GM18951 (cell line): Measurements from ENCODE around the gene PADI6.

Experiments
- POLR2A ChIP-seq: IDR thresholded peaks from 4 replicates; pipeline ENCODE4 v1.6.1; 2011; ENCODE audit warnings: mild to moderate bottlenecking; ENCODE audit not compliant: insufficient read length, insufficient read depth; ENCODE audit errors: extremely low read depth
- in situ Hi-C: fragments of 300-500 bp; cut with MboI; formaldehyde crosslinking; loops from one replicate; pipeline ENCODE4 v1.12.0; 2022; ENCODE audit warnings: low sequenced_read_pairs, mixed read lengths, inconsistent platforms; ENCODE audit not compliant: unreplicated experiment

The PADI6 gene

DNA sequence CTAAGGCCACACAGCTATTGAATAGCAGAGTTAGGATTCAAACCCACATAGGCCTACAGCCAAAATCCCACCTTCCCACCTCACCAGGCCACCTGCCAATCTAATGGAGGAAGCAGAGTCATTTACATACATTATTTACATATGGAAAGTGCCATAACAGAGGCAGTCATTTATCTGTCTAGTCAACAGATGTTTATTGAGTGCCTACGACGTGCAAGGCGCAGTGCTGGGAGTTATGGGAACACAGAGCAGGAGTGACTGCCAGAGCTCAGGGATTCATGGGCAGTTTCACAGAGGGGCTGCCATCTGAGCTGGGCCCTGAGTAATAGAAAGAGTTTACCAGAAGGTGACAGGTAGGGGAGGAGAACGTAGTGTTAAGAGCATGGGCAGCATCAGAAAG lies 10.3 kb upstream of the PADI6 start:
- in situ Hi-C loops = no loop called here
- no peak for TF ChIP-seq POLR2A

DNA sequence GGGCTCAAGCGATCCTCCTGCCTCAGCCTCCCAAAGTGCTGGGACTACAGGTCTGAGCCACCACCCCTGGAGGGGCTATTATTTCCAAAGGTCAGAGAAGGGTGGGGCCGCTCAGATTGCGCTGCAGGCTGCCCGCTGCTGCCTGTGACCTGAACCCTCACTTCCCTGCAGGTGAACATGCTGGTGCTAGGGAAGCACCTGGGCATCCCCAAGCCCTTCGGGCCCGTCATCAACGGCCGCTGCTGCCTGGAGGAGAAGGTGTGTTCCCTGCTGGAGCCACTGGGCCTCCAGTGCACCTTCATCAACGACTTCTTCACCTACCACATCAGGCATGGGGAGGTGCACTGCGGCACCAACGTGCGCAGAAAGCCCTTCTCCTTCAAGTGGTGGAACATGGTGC lies 8.6 kb upstream of the PADI6 start:
- TF ChIP-seq POLR2A = no peak
- in situ Hi-C loops = no loop called here

DNA sequence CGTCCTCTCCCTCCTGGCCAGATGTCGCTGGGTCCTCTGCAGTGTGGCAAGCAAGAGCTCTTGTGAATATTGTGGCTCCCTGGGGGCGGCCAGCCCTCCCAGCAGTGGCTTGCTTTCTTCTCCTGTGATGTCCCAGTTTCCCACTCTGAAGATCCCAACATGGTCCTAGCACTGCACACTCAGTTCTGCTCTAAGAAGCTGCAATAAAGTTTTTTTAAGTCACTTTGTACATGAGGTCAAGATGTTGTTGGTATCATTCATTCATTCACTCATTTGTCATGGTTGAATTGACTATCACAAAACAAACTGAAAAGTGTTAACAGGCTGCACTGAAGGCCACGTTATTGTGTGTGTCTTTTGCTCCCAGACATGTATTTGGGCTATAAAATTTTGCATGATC lies 8.2 kb upstream of the PADI6 start:
- TF ChIP-seq POLR2A = no peak
- in situ Hi-C loops = no loop called here

DNA sequence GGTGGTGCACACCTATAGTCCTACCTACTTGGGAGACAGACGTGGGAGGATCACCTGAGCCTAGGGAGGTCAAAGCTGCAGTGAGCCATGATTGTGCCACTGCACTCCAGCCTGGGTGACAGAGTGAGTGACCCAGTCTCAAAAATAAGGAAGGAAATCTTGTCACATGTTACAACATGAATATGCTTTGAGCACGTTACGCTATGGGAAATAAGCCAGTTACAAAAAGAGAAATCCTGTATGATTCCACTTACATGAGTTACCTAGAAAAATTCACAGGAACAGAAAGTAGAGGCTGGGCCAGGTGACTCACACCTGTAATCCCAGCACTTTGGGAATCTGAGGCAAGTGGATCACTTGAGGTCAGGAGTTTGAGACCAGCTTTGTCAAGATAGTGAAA lies 6.7 kb upstream of the PADI6 start:
- no peak for TF ChIP-seq POLR2A
- in situ Hi-C loops = no loop called here

DNA sequence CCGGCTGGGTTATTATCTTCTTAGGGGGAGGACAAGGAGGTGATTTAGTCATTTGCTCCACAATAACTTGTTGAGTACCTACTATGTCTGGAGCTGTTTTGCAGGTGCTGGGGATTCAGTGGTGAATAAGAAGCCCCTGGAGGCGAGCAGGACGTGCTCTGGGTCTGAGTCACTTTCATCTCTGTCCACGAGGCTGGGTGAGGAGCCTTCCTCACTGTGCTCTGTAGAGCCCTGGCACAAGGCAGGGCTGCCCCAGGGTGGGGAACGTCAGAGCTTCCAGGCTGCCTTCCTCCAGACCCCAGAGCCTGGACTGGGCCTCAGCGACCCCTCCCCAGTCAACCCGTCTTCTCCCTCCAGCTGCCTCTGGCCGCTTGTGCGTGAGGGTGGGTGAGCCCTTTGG lies 2.5 kb upstream of the PADI6 start:
- in situ Hi-C loops = no loop called here
- TF ChIP-seq POLR2A = no peak

DNA sequence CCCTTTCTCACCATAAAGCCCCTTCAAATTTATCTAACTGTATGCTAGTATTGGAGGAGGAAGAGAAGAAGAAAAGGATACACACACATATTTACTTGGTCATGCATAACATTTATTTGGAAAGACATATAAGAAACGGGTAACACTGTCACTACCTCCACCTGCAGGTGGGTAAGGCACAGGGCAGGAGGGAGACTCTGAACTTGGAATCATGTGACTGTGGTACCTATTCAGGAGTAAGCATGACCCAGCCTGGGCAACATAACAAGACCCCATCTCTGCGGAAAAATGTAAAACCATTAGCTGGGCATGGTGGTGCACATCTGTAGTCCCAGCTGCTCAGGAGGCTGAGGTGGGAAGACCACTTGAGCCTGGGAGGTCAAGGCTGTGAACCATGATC lies 1.4 kb upstream of the PADI6 start:
- in situ Hi-C loops = no loop called here
- TF ChIP-seq POLR2A = no peak

DNA sequence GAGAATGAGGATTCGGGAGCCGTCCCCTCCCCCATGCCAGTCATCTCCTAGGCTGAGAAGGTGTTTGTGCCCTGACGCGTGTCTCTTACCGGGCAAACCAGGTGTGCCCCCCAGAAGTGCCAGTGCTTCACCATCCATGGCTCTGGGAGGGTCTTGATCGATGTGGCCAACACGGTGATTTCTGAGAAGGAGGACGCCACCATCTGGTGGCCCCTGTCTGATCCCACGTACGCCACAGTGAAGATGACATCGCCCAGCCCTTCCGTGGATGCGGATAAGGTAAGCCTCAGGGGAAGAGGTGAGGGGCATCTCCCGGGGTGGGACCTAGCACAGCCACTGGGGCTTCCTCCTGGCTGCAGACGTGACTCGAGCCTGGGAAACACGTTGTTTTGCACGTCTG lies 959 bp downstream of the PADI6 start:
- no peak for TF ChIP-seq POLR2A
- in situ Hi-C loops = no loop called here

DNA sequence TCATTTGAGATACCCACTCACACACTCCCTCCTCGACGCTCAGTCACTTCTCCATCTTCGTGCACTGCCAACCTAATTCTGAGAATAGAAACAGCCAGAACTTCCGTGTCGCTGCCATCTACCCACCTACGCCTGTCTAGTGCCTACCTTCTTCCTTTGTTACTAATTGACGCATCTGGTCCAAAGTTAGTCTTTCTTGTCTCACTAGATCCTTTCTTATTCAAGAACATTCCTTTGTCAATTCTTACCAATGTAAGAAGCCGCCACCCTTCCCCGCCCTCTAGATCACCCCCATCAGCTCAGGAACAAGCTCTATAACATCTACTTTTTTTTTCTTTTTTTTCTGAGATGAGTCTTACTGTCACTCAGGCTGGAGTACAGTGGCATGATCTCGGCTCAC lies 3.7 kb downstream of the PADI6 start:
- in situ Hi-C loops = no loop called here
- no peak for TF ChIP-seq POLR2A

DNA sequence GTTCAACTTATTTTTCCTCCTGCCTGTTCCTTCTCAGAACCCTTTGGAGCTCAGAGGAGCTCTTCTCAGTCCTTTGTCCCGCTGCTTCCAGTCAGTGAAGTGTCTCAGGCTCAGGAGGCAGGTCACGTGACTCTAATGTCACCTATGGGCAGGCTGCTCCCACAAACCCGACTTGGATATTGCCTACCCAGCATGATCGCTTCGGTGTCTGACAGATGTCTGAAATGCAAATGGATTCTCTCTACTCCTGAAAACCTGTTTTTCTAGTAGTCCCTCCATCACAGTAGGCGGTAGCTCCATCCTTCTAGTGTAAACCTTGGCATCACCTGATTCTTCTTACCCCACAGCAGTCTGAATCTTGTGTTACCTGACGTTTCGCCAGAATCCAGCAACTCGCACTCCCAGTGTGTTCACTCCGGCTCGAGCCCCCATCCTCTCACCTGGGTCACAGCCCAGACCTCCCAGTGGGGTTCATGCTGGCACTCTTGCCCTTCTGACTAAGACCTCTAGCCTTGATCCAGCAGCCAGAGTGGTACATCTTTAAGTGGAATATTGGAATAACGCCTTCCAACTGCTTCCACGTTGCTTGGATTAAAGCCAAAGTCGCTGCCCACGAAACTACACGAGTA lies 5.4 kb downstream of the PADI6 start:
- in situ Hi-C loops = no loop called here

DNA sequence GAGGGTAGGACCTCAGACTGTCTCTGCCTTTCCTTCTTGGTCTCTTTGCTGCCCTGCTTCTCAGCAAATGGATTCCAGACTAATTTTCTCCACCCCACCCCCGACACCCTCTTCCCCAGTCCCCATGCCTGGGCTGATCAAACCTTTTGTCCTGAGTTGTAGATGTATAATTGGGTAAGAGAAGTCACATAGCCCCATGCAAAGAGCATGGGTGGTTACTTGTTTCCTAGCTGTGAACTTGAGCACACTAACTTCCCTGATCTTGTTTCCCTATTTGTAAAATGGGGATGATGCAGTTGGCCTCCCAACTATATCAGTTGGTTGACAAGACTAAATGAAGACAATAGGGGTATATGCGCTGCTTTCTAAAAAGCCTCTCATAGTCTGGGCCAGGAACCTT lies 9.2 kb downstream of the PADI6 start:
- in situ Hi-C loops = no loop called here
- TF ChIP-seq POLR2A = no peak

More for the DNA sequence above, 5.4 kb downstream of the PADI6 start:
- TF ChIP-seq POLR2A = no peak

DNA sequence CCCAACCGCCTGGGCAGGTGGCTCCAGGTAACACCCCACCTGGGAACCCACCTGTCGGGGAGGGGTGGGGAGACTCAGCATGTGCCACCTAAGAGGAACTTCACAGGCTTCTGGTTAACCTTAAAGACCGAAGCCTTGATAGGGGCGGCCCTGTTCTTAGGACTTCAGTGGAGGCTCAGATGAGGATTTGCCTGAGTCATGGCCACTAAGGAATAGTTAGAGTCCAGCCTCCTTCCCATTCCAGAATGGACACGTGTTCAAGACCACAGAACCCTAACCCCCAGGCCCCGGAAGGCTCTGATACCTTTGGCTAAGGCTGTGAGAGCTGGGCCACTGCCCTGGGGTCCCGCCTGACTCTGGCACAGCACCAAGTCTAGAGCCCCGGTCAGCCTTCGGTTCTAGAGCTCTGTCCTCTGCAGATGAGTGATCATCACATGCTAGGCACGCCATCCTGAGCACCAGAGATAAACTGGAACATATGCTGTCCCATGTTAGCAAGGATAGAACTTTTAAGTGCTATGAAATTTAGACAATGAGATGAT lies 20.3 kb downstream of the PADI6 start:
- in situ Hi-C loops = no loop called here
- TF ChIP-seq POLR2A = no peak

DNA sequence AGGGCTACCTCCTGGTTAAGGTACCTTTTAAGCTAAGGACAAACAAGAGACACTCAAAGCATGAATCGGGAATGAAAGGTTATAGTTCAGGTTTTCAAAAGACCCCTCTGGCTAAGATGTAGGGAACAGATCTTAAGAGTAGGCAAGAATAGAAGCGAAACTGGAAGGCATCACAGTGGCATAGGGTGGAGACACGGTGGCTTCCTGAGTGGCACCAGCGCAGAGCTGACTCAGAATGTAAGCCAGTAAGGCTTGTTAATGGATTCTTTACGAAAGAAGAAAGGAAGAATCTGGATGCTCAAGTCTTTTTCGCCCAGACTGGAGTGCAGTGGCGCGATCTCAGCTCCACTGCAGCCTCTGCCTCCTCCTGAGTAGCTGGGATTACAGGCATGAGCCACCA lies 21.2 kb downstream of the PADI6 start:
- in situ Hi-C loops = no loop called here
- TF ChIP-seq POLR2A = no peak

DNA sequence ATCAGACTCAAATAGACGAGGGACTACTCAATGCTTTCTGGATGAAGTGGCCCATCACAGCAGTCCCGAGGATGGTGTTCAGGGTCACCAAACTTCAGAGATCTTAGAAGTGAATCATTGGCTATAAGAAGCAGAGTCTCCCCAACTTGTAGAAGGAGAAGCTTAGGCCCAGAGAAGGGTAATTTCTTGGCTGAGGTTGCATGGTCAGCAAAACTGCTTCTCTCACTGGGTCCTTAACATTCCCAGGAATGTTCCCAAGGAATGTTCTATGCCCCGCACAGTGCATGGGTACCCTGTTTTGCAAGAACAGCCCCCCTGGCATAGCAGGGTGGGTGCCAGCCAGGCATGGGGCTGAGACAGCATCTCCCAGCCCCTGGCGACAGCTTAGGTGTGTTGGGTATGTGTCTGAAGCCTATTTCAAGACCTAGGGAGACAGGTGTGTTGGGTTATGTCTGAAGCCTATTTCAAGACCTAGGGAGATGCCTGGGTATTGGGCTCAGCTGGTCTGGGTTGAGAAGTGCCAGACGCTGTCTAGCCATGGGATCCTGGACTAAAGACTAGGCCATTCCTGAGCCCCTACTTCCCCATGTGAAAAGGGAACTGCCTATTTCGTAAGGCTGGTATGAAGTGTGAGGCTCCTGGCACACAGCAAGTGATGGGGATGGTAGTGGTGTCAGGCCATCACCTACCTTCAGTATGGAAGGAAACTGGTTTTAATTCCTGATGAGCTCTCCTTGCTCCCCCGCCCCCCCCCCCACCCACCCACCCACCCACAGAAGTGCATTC lies 26.1 kb downstream of the PADI6 start:
- TF ChIP-seq POLR2A = no peak
- in situ Hi-C loops = no loop called here

DNA sequence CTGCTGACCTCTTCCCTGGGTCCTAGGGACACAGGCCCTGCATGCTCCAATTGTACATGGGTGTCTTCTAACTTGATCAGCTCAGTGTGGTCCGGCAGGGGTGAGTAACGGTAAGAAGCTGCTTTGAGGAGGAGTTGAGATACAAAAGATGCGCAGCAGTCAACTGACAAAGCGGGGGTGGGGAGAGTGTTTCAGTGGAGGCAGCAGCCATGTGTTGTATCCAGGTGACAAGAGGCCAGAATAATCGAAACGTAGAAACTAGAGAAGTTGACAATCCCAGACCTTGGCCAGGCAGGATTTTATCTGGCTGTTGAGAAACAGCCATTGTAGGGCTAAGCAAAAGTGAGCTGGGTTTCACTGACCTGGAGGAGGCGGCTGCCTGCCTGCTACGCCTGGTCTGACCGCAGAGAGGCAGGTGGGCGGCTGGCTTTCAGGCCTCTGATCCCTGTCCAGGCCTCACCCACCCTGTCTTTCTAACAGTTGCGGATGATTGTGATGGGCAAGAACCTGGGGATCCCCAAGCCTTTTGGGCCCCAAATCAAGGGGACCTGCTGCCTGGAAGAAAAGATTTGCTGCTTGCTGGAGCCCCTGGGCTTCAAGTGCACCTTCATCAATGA lies 28.8 kb downstream of the PADI6 start:
- in situ Hi-C loops = no loop called here
- no peak for TF ChIP-seq POLR2A
